Left lung (tissue), 10 donors: ENCODE results near the gene CTNNAL1. TPM values are rescaled to one million over a fixed set of nuclear protein-coding genes. Genes with fewer than 3 reads are reported as not detected.

Source experiments
- ATAC-seq: fragments of 200-7000 bp; cut with Tn5 transposase; one replicate; pipeline ENCODE4 v1.9.1; 2020; ENCODE audit warnings: moderate library complexity
- DNase-seq, 4 donors: peaks; one replicate each; pipeline ENCODE4 v3.0.0-alpha.2; 2013 to 2020
- H3K27ac ChIP-seq, 2 donors: fragments of 200-600 bp; sonication (generic) in 1 of 2; one replicate each; pipeline versions ENCODE4 v1.5.0 to v1.8.0; 2020 to 2021
- H3K27me3 ChIP-seq, 2 donors: fragments of 200-600 bp; sonication (generic) in 1 of 2; one replicate each; pipeline versions ENCODE4 v1.5.0 to v1.8.0; 2020 to 2021
- H3K36me3 ChIP-seq, 2 donors: fragments of 200-600 bp; sonication (generic) in 1 of 2; one replicate each; pipeline versions ENCODE4 v1.5.0 to v1.8.0; 2020 to 2021
- H3K4me1 ChIP-seq, 2 donors: fragments of 200-600 bp; one replicate each; pipeline ENCODE4 v1.8.0; 2021
- H3K4me3 ChIP-seq, 2 donors: fragments of 200-600 bp; sonication (generic) in 1 of 2; one replicate each; pipeline versions ENCODE4 v1.5.0 to v1.8.0; 2020 to 2021; ENCODE audit warnings: mild to moderate bottlenecking in 1 of 2
- H3K9me3 ChIP-seq, 2 donors: fragments of 200-600 bp; sonication (generic) in 1 of 2; one replicate each; pipeline versions ENCODE4 v1.5.0 to v1.8.0; 2020 to 2021
- intact Hi-C, 2 donors: fragments of 100-400 bp; cut with DNase I; formaldehyde crosslinking; loops; one replicate each; pipeline versions ENCODE4 v1.11.2 to v1.14.2; 2022
- polyA plus RNA-seq, 6 donors: library from polyadenylated mRNA; unstranded; fragments of 120-200 nt; gene quantifications; one replicate each; pipeline ENCODE4 v1.2.1, GENCODE V29; 2013; ENCODE audit not compliant: insufficient read length in 6 of 6
- total RNA-seq, 2 donors: library from RNA; stranded (reverse); fragmentation: NEBNext Ultra II Directional; extraction: Animal tissue kit (Norgen Biotek cat#: 25700); gene quantifications; one replicate each; pipeline ENCODE4 v1.2.1, GENCODE V29; 2021
- TF ChIP-seq, protein P1 (sequence below), 2 donors: fragments of 200-600 bp; sonication (generic) in 1 of 2; IDR thresholded peaks; one replicate each; pipeline versions ENCODE4 v1.5.0 to v1.8.0; 2021; ENCODE audit warnings: antibody characterized with exemption in 2 of 2
- donor health status: DM: no; HTN: yes; CAD: no.
- donor health status: DM: no; HTN: no; CAD: no.

The CTNNAL1 gene
- total and polyA plus RNA-seq, 8 donors = 47.7 to 102 (median 87.8) TPM

- ATAC-seq = no peak
- Histone ChIP-seq H3K4me3 (no peak overlapping the region), H3K27me3 (no peaks in the 10 kb centered on the region), H3K36me3 (peaks cover 0 to 26% of the 10 kb centered on the region in 2 donors), H3K27ac (no peak overlapping the region), H3K9me3 (no peaks in the 10 kb centered on the region), H3K4me1 (peaks cover 0 to 11% of the 10 kb centered on the region in 2 donors)
- intact Hi-C loops = no loop called here
- DNase-seq = no peak
- TF ChIP-seq, protein P1, sequence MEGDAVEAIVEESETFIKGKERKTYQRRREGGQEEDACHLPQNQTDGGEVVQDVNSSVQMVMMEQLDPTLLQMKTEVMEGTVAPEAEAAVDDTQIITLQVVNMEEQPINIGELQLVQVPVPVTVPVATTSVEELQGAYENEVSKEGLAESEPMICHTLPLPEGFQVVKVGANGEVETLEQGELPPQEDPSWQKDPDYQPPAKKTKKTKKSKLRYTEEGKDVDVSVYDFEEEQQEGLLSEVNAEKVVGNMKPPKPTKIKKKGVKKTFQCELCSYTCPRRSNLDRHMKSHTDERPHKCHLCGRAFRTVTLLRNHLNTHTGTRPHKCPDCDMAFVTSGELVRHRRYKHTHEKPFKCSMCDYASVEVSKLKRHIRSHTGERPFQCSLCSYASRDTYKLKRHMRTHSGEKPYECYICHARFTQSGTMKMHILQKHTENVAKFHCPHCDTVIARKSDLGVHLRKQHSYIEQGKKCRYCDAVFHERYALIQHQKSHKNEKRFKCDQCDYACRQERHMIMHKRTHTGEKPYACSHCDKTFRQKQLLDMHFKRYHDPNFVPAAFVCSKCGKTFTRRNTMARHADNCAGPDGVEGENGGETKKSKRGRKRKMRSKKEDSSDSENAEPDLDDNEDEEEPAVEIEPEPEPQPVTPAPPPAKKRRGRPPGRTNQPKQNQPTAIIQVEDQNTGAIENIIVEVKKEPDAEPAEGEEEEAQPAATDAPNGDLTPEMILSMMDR (IDR thresholded peaks at IDR 0.05) = no peak
Observed at GRCh38 chr9:109030426-109030825, 17.1 kb upstream of the CTNNAL1 start.

DNA sequence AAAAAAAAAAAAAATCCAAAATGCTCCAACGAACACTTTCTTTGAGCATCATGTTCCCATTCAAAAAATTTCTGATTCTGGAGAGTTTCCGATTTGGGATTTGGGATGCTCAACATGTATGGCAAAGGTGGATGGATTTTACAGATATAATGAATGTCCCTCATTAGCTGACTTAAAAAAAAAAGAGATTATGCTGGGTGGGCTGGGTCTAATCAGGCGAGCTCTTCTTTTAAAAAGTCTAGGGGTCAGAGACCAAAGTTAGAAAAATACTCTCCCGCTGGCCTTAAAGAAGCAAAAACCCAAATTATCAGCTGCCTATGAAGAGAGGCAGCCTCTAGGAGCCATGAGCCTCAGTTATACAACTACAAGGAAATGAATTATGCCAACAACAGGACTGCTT lies 15.2 kb upstream of the CTNNAL1 start:
- peaks cover 0 to 11% of the 10 kb centered on the region in 2 donors for H3K4me1 ChIP-seq
- intact Hi-C loops = no loop called here

GRCh38 chr9:109027176-109027575 lies 13.9 kb upstream of the CTNNAL1 start:
- DNase-seq (peak in 1 of 4 donors; percentile 36), ATAC-seq (no peak)
- Histone ChIP-seq H3K4me1 (peaks cover 0 to 11% of the 10 kb centered on the region in 2 donors), H3K36me3 (no peaks in the 10 kb centered on the region), H3K4me3 (no peak overlapping the region), H3K27ac (peak overlapping the region in 1 of 2 donors; percentile 20), H3K9me3 (no peaks in the 10 kb centered on the region), H3K27me3 (no peaks in the 10 kb centered on the region)
- intact Hi-C loops = no loop called here
- TF ChIP-seq, protein P1 (IDR thresholded peaks at IDR 0.05) = no peak

More for the DNA sequence above, 15.2 kb upstream of the CTNNAL1 start:
- ATAC-seq (no peak), DNase-seq (no peak)
- no peak overlapping the region for H3K27ac ChIP-seq
- H3K36me3 ChIP-seq = peaks cover 0 to 12% of the 10 kb centered on the region in 2 donors
- H3K27me3 ChIP-seq = no peaks in the 10 kb centered on the region
- no peak overlapping the region for H3K4me3 ChIP-seq
- TF ChIP-seq, protein P1 (IDR thresholded peaks at IDR 0.05) = no peak
- no peaks in the 10 kb centered on the region for H3K9me3 ChIP-seq

DNA sequence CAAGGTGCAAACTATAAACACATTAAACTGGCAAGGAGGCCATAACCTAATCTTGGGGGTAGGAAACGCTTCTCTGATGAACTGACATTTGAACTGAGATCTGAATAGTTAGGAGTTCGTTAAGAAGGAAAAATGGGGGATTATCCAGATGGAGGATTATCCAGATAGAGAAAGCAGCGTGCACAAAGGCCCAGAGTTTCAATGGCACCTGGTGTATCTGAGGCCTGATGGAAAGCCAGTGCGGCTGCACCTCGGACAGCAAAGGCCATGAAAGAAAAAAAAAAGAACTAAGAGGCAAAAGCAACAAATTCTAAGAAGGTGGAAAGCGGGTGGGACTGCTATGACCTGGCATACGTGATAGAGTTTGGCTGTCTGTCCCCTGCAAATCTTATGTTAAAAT lies 13.0 kb upstream of the CTNNAL1 start:
- no peak overlapping the region for H3K4me3 ChIP-seq

DNA sequence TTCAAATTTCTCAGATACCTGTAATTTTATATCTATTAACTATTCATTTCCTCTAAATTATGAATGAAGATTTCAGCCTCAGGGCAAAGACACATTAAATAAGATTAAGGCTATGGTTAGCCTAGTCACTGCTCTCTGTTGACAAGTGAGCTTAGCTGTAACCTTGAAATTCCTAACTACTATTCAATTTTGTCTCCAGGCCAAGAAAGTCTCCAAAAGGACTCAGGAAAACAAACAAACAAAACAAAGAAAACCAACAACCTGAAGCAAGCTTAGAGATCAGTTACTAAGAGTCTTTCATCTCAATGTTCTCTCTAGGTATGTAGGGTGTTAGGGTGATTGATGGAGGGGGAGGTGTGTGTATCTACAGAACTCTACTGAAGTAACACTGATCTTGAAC lies 9.6 kb upstream of the CTNNAL1 start:
- no peaks in the 10 kb centered on the region for H3K27me3 ChIP-seq
- DNase-seq = no peak
- intact Hi-C loops = no loop called here
- H3K4me3 ChIP-seq = no peak overlapping the region
- TF ChIP-seq, protein P1 (IDR thresholded peaks at IDR 0.05) = no peak
- peaks cover 0 to 11% of the 10 kb centered on the region in 2 donors for H3K36me3 ChIP-seq
- ATAC-seq = peak; percentile 13
- peaks cover 0 to 16% of the 10 kb centered on the region in 2 donors for H3K4me1 ChIP-seq
- no peak overlapping the region for H3K27ac ChIP-seq
- H3K9me3 ChIP-seq = no peaks in the 10 kb centered on the region

More for the DNA sequence above, 13.0 kb upstream of the CTNNAL1 start:
- Histone ChIP-seq H3K9me3 (no peaks in the 10 kb centered on the region), H3K27ac (no peak overlapping the region), H3K36me3 (no peaks in the 10 kb centered on the region), H3K4me1 (peaks cover 0 to 11% of the 10 kb centered on the region in 2 donors), H3K27me3 (no peaks in the 10 kb centered on the region)
- TF ChIP-seq, protein P1 (IDR thresholded peaks at IDR 0.05) = no peak
- DNase-seq = no peak
- intact Hi-C loops = no loop called here
- ATAC-seq = no peak
